GM10847 (cell line): ENCODE measurements around the gene RPTOR.

ENCODE experiments used
- POLR2A ChIP-seq: IDR thresholded peaks from 2 replicates; pipeline ENCODE4 v1.6.1; 2011; ENCODE audit not compliant: insufficient read length; ENCODE audit errors: extremely low read depth

The RPTOR gene

DNA sequence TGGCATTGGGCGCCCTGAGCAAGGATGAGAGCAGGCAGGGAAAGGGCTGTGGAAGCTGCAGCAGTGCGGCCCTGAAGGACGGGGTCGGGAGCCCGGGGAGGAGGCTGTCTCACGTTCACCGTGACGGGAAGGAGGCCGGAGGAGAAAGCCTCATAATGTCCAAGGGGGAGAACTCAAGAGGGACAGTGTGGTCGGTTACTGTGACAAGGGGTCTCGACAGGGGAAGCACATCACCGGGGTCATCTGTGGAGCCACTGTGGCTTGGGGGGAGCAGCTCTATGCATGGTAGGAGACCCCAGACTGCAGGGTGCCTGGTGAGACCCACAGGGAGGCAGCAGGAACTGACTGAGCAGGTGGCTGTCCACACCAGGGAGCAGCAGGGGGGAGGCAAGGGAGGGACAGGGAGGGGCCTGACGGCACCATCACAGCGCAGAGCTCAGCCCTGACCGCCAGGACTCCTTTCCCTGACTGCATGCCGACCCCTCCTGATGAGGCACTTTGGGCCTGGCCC, 292.4 kb downstream of the RPTOR start:
- TF ChIP-seq POLR2A, result no peak

GRCh38 chr17:80837711-80838110, 293.1 kb downstream of the RPTOR start:
- TF ChIP-seq POLR2A, result no peak

DNA sequence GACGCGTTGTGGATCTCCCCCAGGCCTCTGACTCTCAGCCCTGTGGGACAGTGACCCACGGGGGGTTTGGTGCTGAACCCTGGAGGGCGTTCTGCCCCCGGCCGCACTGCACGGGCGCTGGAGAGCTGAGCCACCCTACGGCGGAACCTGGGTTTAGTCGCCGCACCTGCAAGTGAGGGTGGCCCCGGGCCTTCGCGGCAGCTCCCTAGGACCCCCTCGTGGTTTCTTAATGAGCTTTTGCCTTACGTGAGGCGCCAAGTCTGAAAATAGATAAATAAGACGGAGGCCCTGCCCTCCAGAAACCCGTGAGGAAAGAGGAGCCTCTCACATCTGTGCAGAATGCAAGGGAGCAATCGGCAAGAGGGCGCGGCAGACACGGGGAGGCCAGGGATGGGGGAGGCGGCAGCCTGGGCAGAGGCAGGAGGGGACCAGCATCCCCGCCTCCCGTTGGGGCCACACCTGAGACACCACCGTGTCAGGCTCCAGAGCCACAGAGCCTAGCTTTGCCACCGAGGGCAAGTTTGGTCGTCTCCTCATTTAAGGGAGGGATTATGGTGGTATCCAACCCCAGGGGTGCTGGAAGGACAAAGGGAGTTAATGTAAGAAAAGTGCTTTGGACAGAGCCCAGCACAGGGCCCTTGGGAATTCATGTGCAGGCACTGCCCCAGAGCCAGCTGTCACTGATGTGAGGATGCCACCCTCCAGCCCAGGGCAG, 293.8 kb downstream of the RPTOR start:
- no peak for TF ChIP-seq POLR2A

DNA sequence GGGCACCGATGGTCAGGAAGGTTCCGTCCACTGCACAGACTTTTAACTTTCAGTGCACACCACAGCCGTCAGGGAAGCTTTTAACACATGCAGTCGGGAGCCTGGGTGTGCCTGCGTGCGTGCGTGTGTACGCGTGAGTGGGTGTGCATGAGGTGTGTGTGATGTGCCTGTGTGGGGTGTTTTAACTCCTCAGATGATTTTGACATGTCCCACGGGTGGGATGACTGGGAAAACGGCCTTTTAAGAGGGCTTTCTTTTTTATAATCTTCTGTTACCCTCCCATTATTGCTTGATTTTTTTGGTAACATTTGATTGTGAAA, 294.3 kb downstream of the RPTOR start:
- no peak for TF ChIP-seq POLR2A

DNA sequence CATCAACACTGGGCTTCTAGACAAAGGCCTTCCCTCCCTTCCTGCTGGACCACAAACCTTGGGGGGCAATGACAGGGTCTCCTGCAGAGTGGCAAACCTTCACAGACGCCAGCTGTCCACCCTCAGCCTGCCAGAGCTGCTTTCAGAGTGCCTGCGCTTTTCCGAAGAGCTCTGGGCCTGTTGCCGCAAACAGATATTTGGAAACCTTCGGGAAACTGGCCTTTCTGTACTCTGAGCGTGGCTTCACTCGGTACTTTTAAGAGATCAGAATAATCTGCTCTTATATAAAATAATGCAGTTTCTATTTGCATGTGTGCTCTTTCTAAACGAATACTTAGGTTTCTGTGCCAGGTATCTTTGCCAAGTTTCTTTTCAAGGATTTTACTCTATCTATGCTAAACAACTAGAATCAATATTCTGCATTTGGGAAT, 294.9 kb downstream of the RPTOR start:
- no peak for TF ChIP-seq POLR2A

GRCh38 chr17:80839970-80840369, 295.3 kb downstream of the RPTOR start:
- no peak for TF ChIP-seq POLR2A

DNA sequence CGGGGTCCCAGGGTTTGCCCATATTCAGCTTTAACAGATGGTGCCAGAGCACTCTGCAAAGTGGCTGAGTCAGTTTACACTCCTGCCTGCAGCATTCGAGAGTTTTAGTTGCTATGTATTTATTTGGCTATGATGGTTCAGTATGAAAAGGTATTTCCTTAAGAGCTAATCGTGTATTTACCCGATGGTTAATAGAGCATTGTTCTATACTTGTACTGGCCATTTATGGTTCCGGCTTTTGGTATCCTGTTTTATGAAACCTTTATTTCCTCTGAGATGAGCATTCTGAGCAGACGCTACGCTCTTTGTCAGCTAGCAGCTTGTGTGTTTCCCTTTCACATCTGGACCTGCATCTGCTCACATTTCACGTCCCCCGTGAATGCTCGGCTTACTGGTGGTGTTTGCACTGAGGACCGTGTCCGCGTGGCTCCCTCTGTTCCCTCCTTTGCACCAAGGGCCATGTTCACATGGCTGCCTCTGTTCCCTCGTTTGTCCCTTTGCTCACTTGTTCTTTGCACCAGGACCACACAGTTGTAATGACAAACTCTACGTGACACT, 297.9 kb downstream of the RPTOR start:
- TF ChIP-seq POLR2A, result no peak

- TF ChIP-seq POLR2A, result no peak
Measured at GRCh38 chr17:80843741-80844156, 299.1 kb downstream of the RPTOR start.

DNA sequence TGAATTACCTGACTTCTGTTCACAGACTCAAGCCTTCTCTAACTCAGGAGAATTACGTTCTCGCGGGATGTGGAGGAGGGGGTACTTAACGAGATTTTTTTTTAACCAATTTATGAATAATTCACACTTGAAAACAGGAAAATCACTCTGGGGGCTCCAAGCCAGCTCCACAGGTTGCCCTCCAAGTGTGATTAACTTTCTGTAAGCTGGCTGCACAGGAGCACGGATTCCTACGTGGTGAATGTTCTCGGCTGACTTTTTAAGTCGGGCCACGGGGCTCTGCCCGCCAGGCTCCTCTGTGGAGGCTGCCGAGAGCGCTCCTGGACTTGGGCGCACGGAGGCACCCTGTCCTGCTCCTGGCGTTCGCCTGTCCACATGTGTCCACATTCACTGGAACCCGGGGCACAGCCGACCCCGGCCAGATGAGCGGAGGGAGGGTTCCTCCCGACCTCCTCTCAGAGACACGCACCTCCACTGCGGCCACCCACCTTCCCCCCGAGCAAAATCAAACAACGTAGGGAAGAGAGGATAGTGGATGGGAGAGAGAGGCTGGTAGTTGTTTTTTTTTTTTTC, 299.9 kb downstream of the RPTOR start:
- TF ChIP-seq POLR2A, result no peak

DNA sequence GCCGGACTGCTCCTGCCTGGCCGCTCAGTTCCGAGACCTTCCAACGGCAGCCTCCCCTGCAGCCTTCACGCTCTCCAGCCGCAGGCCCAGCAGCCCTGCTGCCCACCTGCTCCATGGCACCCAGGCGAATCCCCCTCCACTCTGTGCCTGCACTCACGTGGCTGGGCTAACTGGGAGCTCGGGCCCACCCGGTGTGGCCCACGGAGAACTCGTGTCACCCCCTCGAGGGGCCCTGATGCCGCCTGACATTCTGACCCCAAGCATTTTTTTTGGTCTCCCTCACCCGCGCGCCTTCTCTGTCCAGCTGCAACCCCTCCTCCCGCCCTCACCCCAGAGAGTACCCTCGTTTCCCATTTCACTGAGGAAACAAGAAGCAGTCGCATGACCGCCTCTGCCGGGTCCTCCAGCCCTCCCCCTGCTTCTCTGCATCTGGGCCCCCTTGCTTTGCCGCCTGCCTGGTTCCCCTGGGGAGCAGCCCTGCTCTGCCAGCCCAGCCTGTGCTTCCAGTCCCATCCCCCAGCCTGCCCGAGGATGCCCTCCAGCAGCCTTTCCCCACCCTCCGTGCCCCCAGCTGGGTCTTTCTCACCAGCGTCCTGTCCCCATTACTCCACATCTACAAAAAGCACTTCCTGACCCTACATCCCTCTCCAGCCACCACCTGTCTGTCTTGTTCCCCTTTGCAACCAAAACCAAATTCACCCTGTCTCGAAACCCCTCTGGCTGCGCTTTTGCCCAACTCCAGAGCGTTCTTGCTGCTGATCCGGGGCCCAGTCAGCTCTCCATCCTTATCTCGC, 300.6 kb downstream of the RPTOR start:
- no peak for TF ChIP-seq POLR2A

GRCh38 chr17:80845863-80846671, 301.4 kb downstream of the RPTOR start:
- no peak for TF ChIP-seq POLR2A

DNA sequence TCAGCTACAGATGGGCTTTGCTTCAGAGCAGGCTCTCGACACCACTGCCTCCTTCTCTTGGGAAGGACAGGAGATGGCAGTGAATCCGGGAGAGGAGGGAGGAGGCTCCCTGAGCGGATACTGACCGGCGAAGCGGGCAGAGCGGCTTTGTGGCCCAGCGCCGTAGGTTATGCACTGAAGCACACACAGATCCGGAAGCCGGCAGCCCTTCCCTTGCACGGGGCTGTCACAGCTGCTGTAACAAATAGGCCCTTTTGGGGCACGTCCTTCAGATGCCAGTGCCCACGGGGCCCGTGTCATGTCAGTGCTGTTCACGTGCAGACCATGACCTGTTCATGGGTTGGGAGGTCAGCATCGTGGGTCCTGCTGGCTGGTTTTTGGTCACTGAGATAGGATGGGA, 302.3 kb downstream of the RPTOR start:
- no peak for TF ChIP-seq POLR2A

GRCh38 chr17:80847496-80848230, 303.0 kb downstream of the RPTOR start:
- no peak for TF ChIP-seq POLR2A

GRCh38 chr17:80848449-80849102, 303.9 kb downstream of the RPTOR start:
- TF ChIP-seq POLR2A, result no peak
